ENCODE data around the gene RNF166. TPM values are rescaled to one million over a fixed set of nuclear protein-coding genes. Genes with fewer than 3 reads are reported as not detected.

The RNF166 gene
- total RNA-seq, 1 experiment from 2014 or later = 46.2 TPM

DNA sequence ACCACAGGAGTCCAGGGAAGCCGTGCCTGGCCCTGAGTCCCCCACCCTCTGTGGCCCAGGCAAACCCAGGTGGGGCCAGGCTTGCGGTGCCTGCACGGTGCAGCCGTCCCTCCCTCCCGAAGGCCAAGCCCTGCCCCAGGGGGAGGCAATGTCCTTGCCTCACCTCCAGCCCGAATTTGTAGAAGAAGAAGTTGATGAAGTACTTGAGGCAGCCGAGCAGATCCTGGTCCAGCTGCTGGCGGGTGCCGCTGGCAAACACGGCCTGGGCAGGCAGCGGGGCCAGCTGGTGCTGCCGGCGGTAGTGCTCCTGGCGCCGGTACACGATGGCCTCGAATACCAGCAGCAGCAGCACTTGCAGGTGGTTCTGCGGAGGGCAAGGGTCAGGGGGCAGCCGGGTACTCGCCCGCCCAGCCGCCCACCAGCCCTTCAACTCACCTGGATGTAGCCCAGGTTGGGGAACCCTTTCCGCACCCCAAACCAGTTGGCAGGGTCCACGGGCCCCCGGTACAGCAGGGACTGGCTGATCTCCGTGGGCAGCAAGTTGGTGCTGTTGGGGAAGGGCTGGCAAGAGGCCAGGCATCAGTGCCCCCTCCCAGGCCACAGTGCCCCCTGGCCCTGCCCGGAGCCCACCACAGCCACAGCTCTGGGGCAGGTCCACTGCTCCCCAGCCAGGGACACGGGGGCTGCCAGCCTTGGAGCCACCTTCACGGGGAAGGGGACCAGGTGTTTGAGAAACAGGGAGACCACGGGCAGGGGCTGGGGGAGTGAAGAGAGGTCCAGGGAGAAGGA lies 26.2 kb upstream of the RNF166 start:
- TF ChIP-seq RELA (CRISPR knock-in tag; IDR thresholded peaks at IDR 0.05; ENCODE audit: borderline replicate concordance) (no peak), HMGXB4 (CRISPR knock-in tag; IDR thresholded peaks at IDR 0.05) (no peak), GRHL2 (CRISPR knock-in tag; IDR thresholded peaks at IDR 0.05; ENCODE audit: insufficient replicate concordance, severe bottlenecking) (no peak), ZMAT4 (CRISPR knock-in tag; IDR thresholded peaks at IDR 0.05) (no peak), ZNF396 (CRISPR knock-in tag; IDR thresholded peaks at IDR 0.05; ENCODE audit: borderline replicate concordance) (no peak), IRF2 (CRISPR knock-in tag; IDR thresholded peaks at IDR 0.05; ENCODE audit: borderline replicate concordance, low read depth) (no peak), ZNF232 (CRISPR knock-in tag; IDR thresholded peaks at IDR 0.05) (no peak), PRRX2 (CRISPR knock-in tag; IDR thresholded peaks at IDR 0.05) (no peak), KAT7 (CRISPR knock-in tag; IDR thresholded peaks at IDR 0.05; ENCODE audit: borderline replicate concordance) (no peak), SMAD3 (CRISPR knock-in tag; IDR thresholded peaks at IDR 0.05; ENCODE audit: borderline replicate concordance) (no peak), MXD4 (CRISPR knock-in tag; IDR thresholded peaks at IDR 0.05; ENCODE audit: borderline replicate concordance) (no peak), ZNF425 (CRISPR knock-in tag; conservative IDR thresholded peaks at IDR 0.05) (no peak), OVOL2 (CRISPR knock-in tag; IDR thresholded peaks at IDR 0.05; ENCODE audit: borderline replicate concordance) (no peak)
- TF ChIP-seq, protein P1, sequence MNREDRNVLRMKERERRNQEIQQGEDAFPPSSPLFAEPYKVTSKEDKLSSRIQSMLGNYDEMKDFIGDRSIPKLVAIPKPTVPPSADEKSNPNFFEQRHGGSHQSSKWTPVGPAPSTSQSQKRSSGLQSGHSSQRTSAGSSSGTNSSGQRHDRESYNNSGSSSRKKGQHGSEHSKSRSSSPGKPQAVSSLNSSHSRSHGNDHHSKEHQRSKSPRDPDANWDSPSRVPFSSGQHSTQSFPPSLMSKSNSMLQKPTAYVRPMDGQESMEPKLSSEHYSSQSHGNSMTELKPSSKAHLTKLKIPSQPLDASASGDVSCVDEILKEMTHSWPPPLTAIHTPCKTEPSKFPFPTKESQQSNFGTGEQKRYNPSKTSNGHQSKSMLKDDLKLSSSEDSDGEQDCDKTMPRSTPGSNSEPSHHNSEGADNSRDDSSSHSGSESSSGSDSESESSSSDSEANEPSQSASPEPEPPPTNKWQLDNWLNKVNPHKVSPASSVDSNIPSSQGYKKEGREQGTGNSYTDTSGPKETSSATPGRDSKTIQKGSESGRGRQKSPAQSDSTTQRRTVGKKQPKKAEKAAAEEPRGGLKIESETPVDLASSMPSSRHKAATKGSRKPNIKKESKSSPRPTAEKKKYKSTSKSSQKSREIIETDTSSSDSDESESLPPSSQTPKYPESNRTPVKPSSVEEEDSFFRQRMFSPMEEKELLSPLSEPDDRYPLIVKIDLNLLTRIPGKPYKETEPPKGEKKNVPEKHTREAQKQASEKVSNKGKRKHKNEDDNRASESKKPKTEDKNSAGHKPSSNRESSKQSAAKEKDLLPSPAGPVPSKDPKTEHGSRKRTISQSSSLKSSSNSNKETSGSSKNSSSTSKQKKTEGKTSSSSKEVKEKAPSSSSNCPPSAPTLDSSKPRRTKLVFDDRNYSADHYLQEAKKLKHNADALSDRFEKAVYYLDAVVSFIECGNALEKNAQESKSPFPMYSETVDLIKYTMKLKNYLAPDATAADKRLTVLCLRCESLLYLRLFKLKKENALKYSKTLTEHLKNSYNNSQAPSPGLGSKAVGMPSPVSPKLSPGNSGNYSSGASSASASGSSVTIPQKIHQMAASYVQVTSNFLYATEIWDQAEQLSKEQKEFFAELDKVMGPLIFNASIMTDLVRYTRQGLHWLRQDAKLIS (CRISPR knock-in tag; IDR thresholded peaks at IDR 0.05; ENCODE audit: borderline replicate concordance) = no peak
- TF ChIP-seq, protein P2, sequence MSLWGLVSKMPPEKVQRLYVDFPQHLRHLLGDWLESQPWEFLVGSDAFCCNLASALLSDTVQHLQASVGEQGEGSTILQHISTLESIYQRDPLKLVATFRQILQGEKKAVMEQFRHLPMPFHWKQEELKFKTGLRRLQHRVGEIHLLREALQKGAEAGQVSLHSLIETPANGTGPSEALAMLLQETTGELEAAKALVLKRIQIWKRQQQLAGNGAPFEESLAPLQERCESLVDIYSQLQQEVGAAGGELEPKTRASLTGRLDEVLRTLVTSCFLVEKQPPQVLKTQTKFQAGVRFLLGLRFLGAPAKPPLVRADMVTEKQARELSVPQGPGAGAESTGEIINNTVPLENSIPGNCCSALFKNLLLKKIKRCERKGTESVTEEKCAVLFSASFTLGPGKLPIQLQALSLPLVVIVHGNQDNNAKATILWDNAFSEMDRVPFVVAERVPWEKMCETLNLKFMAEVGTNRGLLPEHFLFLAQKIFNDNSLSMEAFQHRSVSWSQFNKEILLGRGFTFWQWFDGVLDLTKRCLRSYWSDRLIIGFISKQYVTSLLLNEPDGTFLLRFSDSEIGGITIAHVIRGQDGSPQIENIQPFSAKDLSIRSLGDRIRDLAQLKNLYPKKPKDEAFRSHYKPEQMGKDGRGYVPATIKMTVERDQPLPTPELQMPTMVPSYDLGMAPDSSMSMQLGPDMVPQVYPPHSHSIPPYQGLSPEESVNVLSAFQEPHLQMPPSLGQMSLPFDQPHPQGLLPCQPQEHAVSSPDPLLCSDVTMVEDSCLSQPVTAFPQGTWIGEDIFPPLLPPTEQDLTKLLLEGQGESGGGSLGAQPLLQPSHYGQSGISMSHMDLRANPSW (CRISPR knock-in tag; conservative IDR thresholded peaks at IDR 0.05; ENCODE audit: low read depth) = no peak
- TF ChIP-seq, protein P3, sequence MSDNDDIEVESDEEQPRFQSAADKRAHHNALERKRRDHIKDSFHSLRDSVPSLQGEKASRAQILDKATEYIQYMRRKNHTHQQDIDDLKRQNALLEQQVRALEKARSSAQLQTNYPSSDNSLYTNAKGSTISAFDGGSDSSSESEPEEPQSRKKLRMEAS (CRISPR knock-in tag; IDR thresholded peaks at IDR 0.05) = no peak
- Mint-ChIP-seq H3K4me3 (no peak overlapping the region), H3K9me3 (no peaks in the 10 kb centered on the region), H3K27ac (no peak overlapping the region), H3K4me1 (no peaks in the 10 kb centered on the region), H3K36me3 (no peaks in the 10 kb centered on the region), H3K27me3 (ENCODE audit: low read depth) (no peaks in the 10 kb centered on the region)
- DNase-seq (ENCODE audit: low spot score) = no peak
- CTCF ChIA-PET = interaction anchor here (0.5 kb wide), 1 partner anchor 97 kb away, joined by 6 read pairs; no protein-coding TSS in a partner anchor
- no peak for ATAC-seq
- POLR2A ChIA-PET = no interaction called here

All from WTC11 (cell line).